ENCODE measurements around the gene BMERB1. TPM values are rescaled to one million over a fixed set of nuclear protein-coding genes. Genes with fewer than 3 reads are reported as not detected.

Gene BMERB1
- total RNA-seq, 2 donors from 2014 or later: 6.3 to 10.4 TPM

DNA sequence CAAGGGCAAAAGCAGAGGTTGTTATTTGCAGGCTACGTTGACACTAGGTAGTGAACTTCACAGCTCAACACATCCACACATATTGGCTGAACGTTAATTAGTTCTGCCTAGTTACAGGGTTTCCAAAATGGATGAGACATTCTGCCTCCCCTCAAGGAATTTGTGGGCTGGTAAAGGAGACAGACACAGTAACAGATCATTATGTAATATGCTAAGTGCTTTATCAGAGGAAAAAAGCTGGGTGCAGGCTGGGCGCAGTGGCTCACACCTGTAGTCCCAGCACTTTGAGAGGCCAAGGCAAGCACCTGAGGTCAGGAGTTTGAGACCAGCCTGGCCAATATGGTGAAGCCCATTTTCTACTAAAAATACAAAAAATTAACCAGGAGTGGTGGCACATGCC lies 26.2 kb downstream of the BMERB1 start:
- H3K9me3 Mint-ChIP-seq: no peaks in the 10 kb centered on the region
- H3K27me3 Mint-ChIP-seq (ENCODE audit: insufficient read depth): no peaks in the 10 kb centered on the region
- peaks cover 4% of the 10 kb centered on the region for H3K4me1 ChIP-seq (ENCODE audit: control insufficient read depth, insufficient read depth, low read length)
- no peak overlapping the region for H3K9ac ChIP-seq (ENCODE audit: extremely low read depth, low read length, poor library complexity, severe bottlenecking)
- no peaks in the 10 kb centered on the region for H3K36me3 Mint-ChIP-seq (ENCODE audit: low read depth)
- no peaks in the 10 kb centered on the region for H3K36me3 ChIP-seq (ENCODE audit: control insufficient read depth, insufficient read depth, low read length)
- H3K27ac ChIP-seq (ENCODE audit: low read depth, low read length): no peak overlapping the region
- peaks cover 5% of the 10 kb centered on the region for H3K4me1 Mint-ChIP-seq
- H3K27ac Mint-ChIP-seq: no peak overlapping the region
- 50 to 93% methylated on average over 1 to 3 of the region's 3 CpGs for WGBS, 2 experiments (ENCODE audit: insufficient coverage in 1 of 2, insufficient read length in 1 of 2)
- H3K4me3 ChIP-seq (ENCODE audit: low read length): no peak overlapping the region
- H3K27me3 ChIP-seq (ENCODE audit: control insufficient read depth, insufficient read depth, low read length, poor library complexity, severe bottlenecking): no peaks in the 10 kb centered on the region
- H3K4me3 Mint-ChIP-seq: no peak overlapping the region
- TF ChIP-seq, protein P1, sequence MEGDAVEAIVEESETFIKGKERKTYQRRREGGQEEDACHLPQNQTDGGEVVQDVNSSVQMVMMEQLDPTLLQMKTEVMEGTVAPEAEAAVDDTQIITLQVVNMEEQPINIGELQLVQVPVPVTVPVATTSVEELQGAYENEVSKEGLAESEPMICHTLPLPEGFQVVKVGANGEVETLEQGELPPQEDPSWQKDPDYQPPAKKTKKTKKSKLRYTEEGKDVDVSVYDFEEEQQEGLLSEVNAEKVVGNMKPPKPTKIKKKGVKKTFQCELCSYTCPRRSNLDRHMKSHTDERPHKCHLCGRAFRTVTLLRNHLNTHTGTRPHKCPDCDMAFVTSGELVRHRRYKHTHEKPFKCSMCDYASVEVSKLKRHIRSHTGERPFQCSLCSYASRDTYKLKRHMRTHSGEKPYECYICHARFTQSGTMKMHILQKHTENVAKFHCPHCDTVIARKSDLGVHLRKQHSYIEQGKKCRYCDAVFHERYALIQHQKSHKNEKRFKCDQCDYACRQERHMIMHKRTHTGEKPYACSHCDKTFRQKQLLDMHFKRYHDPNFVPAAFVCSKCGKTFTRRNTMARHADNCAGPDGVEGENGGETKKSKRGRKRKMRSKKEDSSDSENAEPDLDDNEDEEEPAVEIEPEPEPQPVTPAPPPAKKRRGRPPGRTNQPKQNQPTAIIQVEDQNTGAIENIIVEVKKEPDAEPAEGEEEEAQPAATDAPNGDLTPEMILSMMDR (conservative IDR thresholded peaks at IDR 0.05): no peak
- no peaks in the 10 kb centered on the region for H3K9me3 ChIP-seq (ENCODE audit: control insufficient read depth, low read length)
- no peak for DNase-seq

DNA sequence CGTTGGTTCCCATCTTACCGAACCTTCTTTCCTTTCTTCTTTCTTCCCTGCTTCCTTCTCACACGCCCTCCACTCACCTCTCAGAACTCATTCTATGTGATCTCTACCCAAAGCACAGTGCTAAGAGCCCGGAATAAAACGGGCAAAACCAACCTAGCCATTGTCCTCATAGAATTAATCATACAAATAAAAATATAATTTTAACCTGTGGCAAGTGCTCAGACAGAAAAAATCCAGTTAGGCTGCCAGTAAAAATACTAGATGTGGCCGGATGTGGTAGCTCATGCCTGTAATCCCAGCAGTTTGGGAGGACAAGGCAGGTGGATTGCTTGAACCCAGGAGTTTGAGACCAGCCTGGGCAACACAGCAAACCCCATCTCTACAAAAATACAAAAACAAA lies 27.0 kb downstream of the BMERB1 start:
- no peaks in the 10 kb centered on the region for H3K36me3 ChIP-seq (ENCODE audit: control insufficient read depth, insufficient read depth, low read length)
- peaks cover 3% of the 10 kb centered on the region for H3K9me3 Mint-ChIP-seq
- no peaks in the 10 kb centered on the region for H3K27me3 Mint-ChIP-seq (ENCODE audit: insufficient read depth)
- H3K4me1 Mint-ChIP-seq: no peaks in the 10 kb centered on the region
- H3K27ac ChIP-seq (ENCODE audit: low read depth, low read length): no peak overlapping the region
- H3K9me3 ChIP-seq (ENCODE audit: control insufficient read depth, low read length): peaks cover 2% of the 10 kb centered on the region
- H3K4me1 ChIP-seq (ENCODE audit: control insufficient read depth, insufficient read depth, low read length): no peaks in the 10 kb centered on the region
- TF ChIP-seq, protein P1 (conservative IDR thresholded peaks at IDR 0.05): no peak
- no peaks in the 10 kb centered on the region for H3K27me3 ChIP-seq (ENCODE audit: control insufficient read depth, insufficient read depth, low read length, poor library complexity, severe bottlenecking)
- no peak overlapping the region for H3K4me3 Mint-ChIP-seq
- DNase-seq: no peak
- no peaks in the 10 kb centered on the region for H3K36me3 Mint-ChIP-seq (ENCODE audit: low read depth)
- WGBS, 2 experiments (ENCODE audit: insufficient coverage in 1 of 2, insufficient read length in 1 of 2): 86 to 89% methylated on average over 4 to 6 of the region's 6 CpGs
- no peak overlapping the region for H3K27ac Mint-ChIP-seq
- H3K9ac ChIP-seq (ENCODE audit: extremely low read depth, low read length, poor library complexity, severe bottlenecking): no peak overlapping the region
- no peak overlapping the region for H3K4me3 ChIP-seq (ENCODE audit: low read length)

DNA sequence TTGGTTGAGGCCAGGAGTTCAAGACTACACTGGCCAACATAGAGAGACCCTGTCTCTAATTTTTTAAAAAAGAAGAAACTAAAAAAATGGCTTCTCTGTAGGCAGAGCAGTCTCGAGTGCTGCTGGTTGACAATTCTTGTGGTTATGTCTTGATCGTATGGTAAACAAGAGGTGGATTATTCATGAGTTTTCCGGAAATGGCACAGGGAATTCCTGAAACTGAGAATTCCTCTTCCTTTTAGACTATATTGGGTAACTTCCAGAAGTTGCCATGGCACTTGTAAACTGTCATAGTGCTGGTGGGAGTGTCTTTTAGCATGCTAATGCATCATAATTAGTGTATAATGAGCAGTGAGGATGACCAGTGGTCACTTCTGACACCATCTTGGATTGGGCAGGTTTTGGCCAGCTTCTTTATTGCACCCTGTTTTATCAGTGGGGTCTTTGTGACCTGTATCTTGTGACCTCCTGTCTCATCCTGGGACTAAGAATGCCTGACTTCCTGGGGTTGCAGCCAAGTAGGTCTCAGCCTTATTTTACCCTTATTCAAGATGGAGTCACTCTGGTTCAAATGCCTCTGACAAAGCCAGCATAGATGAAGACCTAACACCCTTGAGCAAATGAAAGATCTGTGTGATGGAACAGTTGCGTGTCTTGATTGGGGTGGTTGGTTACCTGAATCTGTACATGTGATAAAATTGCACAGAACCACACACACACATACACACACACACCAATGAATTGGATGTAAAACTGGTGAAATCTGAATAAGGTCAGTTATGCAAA lies 30.2 kb downstream of the BMERB1 start:
- Histone ChIP-seq H3K9me3 (ENCODE audit: control insufficient read depth, low read length) (peaks cover 14% of the 10 kb centered on the region), H3K4me3 (ENCODE audit: low read length) (no peak overlapping the region), H3K36me3 (ENCODE audit: control insufficient read depth, insufficient read depth, low read length) (no peaks in the 10 kb centered on the region), H3K27ac (ENCODE audit: low read depth, low read length) (no peak overlapping the region), H3K4me1 (ENCODE audit: control insufficient read depth, insufficient read depth, low read length) (no peaks in the 10 kb centered on the region), H3K9ac (ENCODE audit: extremely low read depth, low read length, poor library complexity, severe bottlenecking) (no peak overlapping the region), H3K27me3 (ENCODE audit: control insufficient read depth, insufficient read depth, low read length, poor library complexity, severe bottlenecking) (no peaks in the 10 kb centered on the region)
- DNase-seq: no peak
- peaks cover 15% of the 10 kb centered on the region for H3K9me3 Mint-ChIP-seq
- no peak overlapping the region for H3K27ac Mint-ChIP-seq
- H3K36me3 Mint-ChIP-seq (ENCODE audit: low read depth): peaks cover 3% of the 10 kb centered on the region
- no peaks in the 10 kb centered on the region for H3K4me1 Mint-ChIP-seq
- TF ChIP-seq, protein P1 (conservative IDR thresholded peaks at IDR 0.05): no peak
- H3K4me3 Mint-ChIP-seq: no peak overlapping the region
- no peaks in the 10 kb centered on the region for H3K27me3 Mint-ChIP-seq (ENCODE audit: insufficient read depth)
- 59 to 61% methylated on average over 3 of the region's 4 CpGs for WGBS, 2 experiments (ENCODE audit: insufficient coverage in 1 of 2, insufficient read length in 1 of 2)
